B cell (primary cell): Measurements from ENCODE around the gene C10orf90.

Experiments
- CTCF ChIP-seq: fragments of 200-600 bp; IDR thresholded peaks from one replicate; pipeline ENCODE4 v1.8.0; 2022; ENCODE audit warnings: antibody characterized with exemption, mild to moderate bottlenecking
- EZH2 ChIP-seq: IDR thresholded peaks from 2 replicates; pipeline ENCODE4 v1.6.1; 2012; ENCODE audit warnings: borderline replicate concordance, low read depth, mild to moderate bottlenecking, moderate library complexity, low read length; ENCODE audit not compliant: insufficient read depth, poor library complexity, severe bottlenecking

- TF ChIP-seq CTCF = no peak
- TF ChIP-seq EZH2 = no peak
Measured at GRCh38 chr10:126519185-126519584, 151.3 kb downstream of the C10orf90 start.
